Activated CD4-positive, alpha-beta T cell treated with anti-CD3 and anti-CD28 coated beads, Interleukin-2, Interleukin-6, amounts not matched to agents 100 ng/mL and 50 ng/mL, durations not matched to agents 16 hours and 8 hours (primary cell): ENCODE measurements around the gene PCED1B.
"Not testable (repeated sequence)": the region's sequence is repeated elsewhere in the genome, so short reads cannot be mapped to it uniquely, and the experiment has no call there.

Experiments used
- DNase-seq: peaks from one replicate; pipeline ENCODE4 v3.0.0-alpha.2; 2020

The PCED1B gene

DNA sequence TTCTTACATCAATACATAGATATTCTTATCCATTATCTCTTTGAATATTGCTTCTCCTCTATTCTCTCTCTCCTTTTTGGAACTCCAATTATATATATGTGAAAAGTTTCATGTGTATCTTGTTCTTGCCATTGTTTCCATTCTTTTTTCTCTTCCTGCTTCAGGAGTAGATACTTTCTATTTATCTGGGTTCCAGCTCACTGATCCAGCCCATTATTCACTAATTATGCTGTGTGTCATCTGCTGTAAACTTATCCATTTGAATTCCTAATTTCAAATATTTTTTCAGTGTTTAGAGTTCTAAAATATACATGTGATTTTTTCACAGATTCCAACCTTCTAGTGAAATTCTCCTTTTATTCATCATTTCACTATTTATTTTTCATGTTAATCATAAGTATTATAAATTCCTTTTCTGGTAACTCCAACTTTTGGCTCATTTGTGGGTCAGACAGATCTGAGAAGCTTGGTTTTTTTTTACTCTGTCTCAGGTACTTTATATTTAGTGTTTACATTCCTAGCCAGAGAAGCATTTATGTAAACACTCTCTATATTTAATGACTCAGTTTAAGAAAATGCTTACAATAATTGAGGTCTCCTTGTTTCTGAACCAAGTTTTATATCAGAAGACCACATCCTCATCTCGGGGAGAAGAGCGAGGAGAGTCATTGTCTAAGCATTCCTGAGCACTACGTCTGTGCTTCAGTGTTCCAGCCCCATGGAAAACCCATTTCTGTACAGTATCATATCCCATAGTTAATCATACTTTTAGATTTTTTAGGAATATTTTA, 16.2 kb downstream of the PCED1B start:
- no peak for DNase-seq

- DNase-seq: no peak
These were observed 18.0 kb downstream of the PCED1B start for GRCh38 chr12:47097276-47097896.

- no peak for DNase-seq
These were observed 18.7 kb downstream of the PCED1B start for GRCh38 chr12:47098099-47098498.

DNA sequence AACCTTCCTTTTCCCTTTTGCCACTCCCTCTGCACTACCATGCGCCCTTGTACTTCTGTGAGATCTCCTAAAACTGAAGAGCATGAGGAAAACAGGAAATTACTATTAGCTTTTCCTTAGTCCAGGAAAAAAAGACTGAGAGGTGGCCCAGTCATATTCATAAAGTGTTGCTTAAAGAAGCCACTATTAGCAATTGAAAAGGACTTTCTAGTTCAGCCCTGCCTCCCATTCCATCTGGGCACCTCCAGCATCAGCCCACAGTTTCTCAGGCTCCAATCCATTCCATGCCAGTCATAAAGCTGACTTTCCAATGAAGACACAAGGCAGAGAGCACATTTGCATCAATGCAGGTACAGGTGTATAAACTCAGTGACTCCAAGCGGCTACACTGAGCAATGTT, 20.2 kb downstream of the PCED1B start:
- DNase-seq: no peak

DNA sequence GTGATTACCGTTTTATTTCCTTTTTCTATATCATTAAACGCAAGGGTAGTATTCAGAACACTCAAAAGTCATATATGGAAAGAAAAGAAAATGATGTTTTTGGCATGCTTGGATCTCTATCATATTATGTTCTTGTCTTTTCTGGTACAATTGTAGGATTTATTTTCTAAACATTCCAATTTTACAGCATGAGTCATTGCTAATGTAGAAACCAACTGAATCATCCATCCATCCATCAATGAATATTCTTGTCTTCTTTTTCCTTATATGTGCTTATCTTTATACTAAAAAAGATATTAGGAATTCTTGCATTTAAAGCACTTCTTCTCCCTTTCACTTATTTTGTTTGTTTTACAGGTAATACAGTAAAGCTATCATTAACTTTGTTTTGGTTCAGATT, 20.7 kb downstream of the PCED1B start:
- DNase-seq: no peak

GRCh38 chr12:47102406-47102805, 23.0 kb downstream of the PCED1B start:
- no peak for DNase-seq

DNA sequence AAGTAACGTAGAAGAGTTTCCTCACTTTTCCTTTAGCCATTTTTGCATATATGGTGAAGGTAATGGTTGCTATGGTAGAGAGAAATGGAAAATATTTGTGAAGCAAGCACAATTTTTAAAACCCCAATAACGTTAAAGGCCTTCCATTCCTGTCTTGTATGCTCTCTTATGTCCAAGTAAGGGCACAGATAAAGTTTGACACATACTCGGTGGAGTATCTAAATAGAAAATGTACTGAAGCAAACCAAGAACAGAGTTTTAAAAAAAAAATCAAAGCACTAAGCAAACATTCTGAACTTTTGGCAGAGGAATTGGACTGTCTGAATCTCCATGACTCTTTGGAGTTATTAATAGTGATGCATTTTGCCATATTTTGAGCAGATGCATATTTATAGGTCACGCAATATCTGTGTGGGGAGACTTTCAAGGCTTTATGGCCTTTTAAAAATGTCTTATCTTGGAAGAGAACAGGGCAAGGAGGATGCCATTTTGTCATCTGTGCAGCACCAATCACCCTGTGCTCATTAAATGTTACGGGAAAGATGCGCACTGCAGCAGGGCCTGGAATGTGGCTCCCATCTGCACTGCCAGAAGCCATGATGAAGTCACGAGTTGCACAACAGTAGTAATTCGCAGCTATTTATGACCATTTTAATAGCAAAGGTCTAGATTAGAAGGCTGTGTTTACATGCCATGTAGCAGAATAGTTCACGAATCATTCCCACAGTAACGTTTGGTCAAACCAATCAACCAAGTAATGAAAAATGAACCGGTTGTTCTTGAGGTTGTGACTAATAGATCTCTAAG, 23.6 kb downstream of the PCED1B start:
- no peak for DNase-seq

GRCh38 chr12:47105914-47106674, 26.7 kb downstream of the PCED1B start:
- DNase-seq: no peak

DNA sequence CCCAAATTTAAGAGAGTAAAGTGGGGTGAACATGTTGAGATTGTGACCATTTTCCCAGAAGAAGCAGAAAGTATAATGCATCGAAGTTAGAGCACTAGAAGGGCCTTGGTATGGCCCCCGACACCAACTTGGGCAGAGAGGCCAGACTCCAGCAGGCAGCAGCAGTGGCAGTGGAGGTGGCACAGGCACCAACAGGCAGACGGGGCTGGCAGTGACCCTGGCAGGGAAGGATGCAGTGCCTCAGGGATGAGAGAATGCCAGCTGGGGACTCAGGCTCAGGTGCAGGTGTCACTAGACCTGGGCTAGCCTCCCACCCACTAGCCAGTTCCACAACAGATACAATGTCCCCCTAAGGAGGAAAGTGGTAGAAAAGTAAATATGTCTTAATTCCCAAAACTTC, 28.0 kb downstream of the PCED1B start:
- no peak for DNase-seq

DNA sequence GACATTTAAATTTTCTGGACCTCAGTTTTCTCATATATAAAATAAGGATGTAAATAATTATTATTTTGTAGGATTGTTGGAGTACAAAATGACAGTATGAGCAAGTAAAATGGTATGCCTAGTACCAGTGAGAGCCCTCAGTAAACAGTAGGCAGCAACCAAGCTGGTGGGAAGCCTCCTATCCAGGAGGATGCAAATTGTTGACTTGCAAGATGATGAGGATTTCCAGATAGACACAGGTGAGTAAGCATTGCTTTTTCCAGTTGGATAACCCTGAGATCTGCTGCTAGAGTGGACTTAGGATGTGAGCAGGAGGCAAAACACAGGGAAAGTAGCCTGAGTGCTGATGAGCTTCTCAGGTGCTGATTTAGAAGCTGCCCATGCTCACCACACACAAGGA, 28.5 kb downstream of the PCED1B start:
- DNase-seq: no peak

GRCh38 chr12:47110011-47110541, 30.7 kb downstream of the PCED1B start:
- no peak for DNase-seq

DNA sequence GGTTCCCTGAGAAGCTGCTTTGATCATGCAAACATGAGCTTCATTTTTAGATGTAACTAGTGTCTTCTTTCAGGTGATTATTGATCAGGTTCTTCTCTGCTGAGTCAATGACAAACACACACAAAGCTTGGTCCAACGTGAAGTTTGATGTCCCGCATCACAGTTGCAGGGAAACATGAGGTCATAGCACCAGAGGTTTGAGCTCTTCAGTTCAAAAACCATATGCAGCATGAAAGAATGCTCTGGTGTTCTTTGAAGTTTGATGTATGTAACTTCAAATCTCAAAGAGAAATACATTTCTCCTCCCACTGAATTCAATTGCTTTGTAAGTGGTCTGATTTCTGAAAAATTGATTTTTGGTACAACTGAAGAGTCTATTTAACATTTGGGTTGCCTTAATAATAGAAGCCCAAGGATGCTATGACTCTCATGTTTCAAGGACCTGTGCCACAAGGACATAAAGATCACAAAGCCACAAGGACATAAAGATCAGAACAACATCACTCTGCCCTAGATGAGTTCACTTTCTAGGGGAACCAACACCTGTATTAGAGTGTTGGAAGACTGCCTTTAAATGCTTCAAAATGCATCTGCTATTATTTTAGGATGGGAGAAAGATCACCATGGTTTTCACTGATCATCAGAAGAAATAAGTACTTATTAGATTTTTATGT, 31.4 kb downstream of the PCED1B start:
- DNase-seq: peak; percentile 21

- peak; percentile 66 for DNase-seq
These were observed 32.0 kb downstream of the PCED1B start for GRCh38 chr12:47111392-47111778.

DNA sequence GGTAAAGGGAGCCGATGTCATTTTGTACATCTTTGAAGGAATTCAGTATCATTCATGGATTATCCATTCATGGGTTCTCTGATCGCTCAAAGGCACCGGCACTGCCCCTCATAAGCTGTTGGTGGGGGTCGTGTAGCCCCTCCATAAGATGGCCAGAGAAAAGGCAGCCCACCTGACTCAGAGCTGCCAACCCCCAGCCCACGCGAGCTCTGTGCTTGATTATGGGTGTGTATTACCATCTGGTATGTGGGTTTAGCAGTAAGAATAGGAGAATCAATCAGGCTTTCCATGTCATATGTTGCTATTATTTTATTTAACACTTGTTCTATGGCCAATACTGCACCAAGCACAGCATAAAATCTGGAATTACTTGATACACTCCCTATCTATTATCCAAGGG, 32.4 kb downstream of the PCED1B start:
- DNase-seq: no peak

- DNase-seq: peak; percentile 8
These were observed 33.3 kb downstream of the PCED1B start for GRCh38 chr12:47112679-47113078.

DNA sequence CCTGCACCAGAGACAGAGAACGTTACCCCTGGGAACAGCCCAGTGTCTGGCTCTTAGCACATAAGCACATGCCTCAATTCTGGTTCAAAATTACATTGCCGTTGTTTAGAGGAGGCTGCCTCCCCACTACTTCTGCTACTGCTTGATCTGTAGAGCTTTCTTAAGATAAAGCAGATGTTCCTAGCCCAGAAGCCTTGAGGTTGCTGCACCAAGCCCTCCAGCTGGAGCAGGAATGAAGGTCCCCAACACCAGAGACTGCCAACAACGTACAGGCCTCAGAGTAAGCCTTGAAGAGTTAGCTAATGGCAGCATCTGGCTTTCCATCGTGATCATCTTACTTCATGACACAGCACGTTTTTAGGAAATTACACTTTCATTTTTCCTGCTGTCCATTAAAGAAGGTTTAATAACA, 35.1 kb downstream of the PCED1B start:
- DNase-seq: no peak

- not testable (repeated sequence) for DNase-seq
These were observed 37.9 kb downstream of the PCED1B start for GRCh38 chr12:47117305-47117704.

DNA sequence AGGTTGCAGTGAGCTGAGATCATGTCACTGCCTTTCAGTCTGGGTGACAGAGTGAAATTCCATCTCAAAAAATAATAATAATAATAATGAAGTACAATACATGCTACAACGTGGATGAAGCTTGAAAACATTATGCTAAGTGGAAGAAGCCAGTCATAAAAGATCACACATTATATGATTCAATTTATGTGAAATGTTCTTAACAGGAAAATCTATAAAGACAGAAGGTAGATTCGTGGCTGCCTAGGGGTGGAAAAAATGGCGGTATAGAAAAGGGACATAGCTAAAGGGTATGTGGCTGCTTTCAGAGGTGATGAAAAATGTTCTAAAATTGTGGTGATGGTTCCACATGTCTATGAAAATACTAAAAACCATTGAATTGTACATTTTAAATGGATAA, 41.3 kb downstream of the PCED1B start:
- DNase-seq: no peak

DNA sequence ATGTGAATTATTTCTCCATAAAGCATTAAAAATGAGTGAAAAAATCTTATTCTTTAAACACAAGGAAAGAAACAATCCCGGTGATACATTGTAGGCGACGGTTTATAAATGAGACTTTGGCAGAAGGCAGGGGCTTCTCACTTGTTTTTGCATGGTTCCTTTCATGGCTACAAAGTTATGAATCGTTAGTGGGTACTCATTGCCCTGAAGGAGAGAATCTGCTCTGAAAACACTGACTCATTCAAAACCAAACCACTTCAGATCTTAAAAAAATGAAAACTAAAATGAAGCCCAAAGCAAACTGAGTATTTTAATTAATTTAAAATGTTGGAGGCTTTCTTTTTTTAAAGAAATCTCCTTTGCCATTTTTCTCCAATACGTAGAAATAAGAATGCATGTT, 41.7 kb downstream of the PCED1B start:
- no peak for DNase-seq

GRCh38 chr12:47122602-47123001, 43.2 kb downstream of the PCED1B start:
- no peak for DNase-seq

DNA sequence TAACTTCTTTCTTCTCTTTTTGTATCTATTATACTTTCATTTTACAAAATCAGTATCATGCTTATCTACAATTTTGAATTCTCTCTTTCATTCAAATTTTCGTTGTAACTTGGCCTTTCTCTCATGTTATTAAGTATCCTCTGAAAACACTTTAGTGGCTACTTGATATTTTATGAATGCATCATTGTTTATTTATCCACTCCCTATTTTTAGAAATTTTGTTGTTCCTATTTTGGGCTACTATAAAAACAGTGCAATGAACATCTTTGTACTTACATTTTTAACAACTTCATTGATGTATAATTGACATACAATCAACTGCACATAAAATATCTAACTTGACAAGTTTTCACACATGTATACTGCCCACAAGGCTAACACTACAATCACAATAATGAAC, 44.3 kb downstream of the PCED1B start:
- DNase-seq: no peak

DNA sequence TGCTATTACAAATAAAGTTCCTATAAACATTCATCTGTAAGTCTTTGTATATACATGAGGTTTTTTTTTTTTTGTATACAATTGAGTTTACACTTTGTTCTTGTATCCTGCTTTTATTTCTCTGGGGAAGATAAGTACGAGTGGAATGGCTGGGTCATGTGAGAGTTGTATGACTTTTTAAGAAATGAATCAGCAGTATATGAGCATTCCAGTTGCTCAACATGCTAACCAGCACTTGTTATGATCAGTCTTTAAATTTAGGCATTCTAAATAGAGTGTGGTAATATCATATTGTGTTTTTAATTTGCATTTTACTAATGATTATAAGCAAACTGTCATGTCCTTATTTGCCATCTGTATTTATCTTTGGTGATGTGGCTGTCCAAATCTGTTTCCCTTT, 45.0 kb downstream of the PCED1B start:
- no peak for DNase-seq
